Spleen (tissue), 7 donors: Measurements from ENCODE around the gene HECTD2.

ENCODE experiments used
- CTCF ChIP-seq, 11 experiments: fragments of 200-600 bp in 7 of 11; fragments of 450-650 bp in 4 of 11; sonication (generic) in 4 of 11; IDR thresholded peaks in 8 of 11; conservative IDR thresholded peaks in 3 of 11; 1 replicate in 7 of 11; 2 replicates in 4 of 11; pipeline versions ENCODE4 v1.4.0 to v1.8.0; 2016 to 2021; ENCODE audit warnings: antibody characterized with exemption in 11 of 11, inconsistent platforms in 4 of 11, mild to moderate bottlenecking in 1 of 11
- POLR2A ChIP-seq, 3 donors: fragments of 450-650 bp; IDR thresholded peaks; one replicate each; pipeline ENCODE4 v1.5.1; 2017; ENCODE audit warnings: antibody characterized with exemption in 3 of 3, mild to moderate bottlenecking in 1 of 3
- POLR2AphosphoS5 ChIP-seq, 3 donors: sonication (generic); formaldehyde crosslinking; IDR thresholded peaks; one replicate each; pipeline ENCODE4 v1.5.1; 2017; ENCODE audit warnings: antibody characterized with exemption in 3 of 3
- donor health status: DM: no; HTN: no; CAD: no; lungs with moderate emphysema.
- donor health status: DM: no; HTN: no; CAD: no.
- donor health status: DM: no; HTN: no; CAD: no.

- TF ChIP-seq CTCF (IDR thresholded peaks at IDR 0.05 in 8 of 11, conservative IDR thresholded peaks at IDR 0.05 in 3 of 11), result no peak
- TF ChIP-seq POLR2AphosphoS5 (IDR thresholded peaks at IDR 0.05), result no peak
- TF ChIP-seq POLR2A (IDR thresholded peaks at IDR 0.05), result no peak
Observed at GRCh38 chr10:91452063-91452462, 41.9 kb downstream of the HECTD2 start.
